AG04450 (cell line): ENCODE measurements around the gene CHM. TPM values are rescaled to one million over a fixed set of nuclear protein-coding genes. Genes with fewer than 3 reads are reported as not detected.

Experiments used
- CTCF ChIA-PET: fragments of 300-600, 350-600 bp; formaldehyde crosslinking; extraction: SDS; loops from one replicate; lab custom pipeline; 2022; ENCODE audit warnings: antibody characterized with exemption, inconsistent platforms; lab: Charles Lee
- POLR2A ChIA-PET: fragments of 350-600 bp; formaldehyde crosslinking; extraction: SDS; loops from one replicate; lab custom pipeline; 2021; ENCODE audit warnings: antibody characterized with exemption, inconsistent platforms; lab: Yijun Ruan, JAX
- DNase-seq: peaks from one replicate; pipeline ENCODE4 v3.0.0-alpha.2; 2011; ENCODE audit warnings: low read depth, low spot score
- H3K27ac ChIP-seq: one replicate; pipeline ENCODE4 v1.5.1; 2012; ENCODE audit warnings: low read depth, low read length, control low read depth
- H3K27me3 ChIP-seq: one replicate; pipeline ENCODE4 v1.6.0; 2012; ENCODE audit warnings: low read length; ENCODE audit not compliant: control insufficient read depth, insufficient read depth
- H3K4me3 ChIP-seq: 2 replicates; pipeline ENCODE4 v1.5.1; 2011; ENCODE audit warnings: mild to moderate bottlenecking, low read depth, low read length, control low read depth
- H3K9me3 ChIP-seq: 2 replicates; pipeline ENCODE4 v1.5.1; 2012; ENCODE audit warnings: low read length; ENCODE audit not compliant: control insufficient read depth, insufficient read depth
- polyA plus RNA-seq: library from polyadenylated mRNA; depleted of rRNA; stranded (reverse); fragments of >200 nt; gene quantifications from 2 replicates; pipeline ENCODE4 v1.2.3, GENCODE V29; 2011
- TF ChIP-seq, protein P1 (sequence below): IDR thresholded peaks from 2 replicates; pipeline ENCODE4 v1.5.1; 2011; ENCODE audit warnings: low read depth, low read length, control low read depth, inconsistent platforms

The CHM gene
- polyA plus RNA-seq, 1 experiment: 20.6 TPM

DNA sequence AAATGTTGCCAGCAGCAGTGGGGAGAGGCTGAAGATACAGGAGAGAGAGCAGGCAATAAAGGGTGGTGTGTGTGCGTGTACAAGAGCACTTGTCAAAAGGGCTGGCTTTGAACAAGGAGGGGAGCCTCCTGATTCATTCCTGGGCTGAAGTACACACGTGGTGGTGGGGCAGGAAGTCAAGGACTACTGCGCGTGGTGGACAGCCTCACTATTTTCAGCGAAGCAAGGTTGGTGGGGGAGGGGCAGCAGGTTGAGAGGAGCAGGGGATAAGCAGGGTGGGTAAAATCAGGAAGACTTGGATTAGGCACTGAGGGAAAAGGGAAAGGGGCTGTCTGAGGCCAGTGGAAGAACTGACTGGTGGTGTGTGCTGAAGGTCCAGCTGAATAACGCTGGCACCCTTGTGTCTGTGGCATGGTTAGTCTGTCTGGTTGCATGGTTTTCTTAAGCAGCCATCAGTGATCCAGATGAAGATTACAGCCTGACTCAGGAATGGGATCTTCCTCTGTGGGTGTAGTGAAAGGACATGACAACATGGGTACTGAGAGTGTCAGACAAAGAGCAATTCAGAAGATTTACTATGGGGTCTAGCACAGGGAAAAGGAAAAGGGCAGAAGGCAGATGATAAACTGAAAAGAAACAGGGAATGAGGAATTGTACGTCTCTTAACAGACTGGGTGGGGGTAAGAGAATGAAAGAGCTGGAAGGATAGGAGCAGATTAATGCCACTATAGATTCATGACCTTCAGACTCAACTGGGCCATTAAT is 149.8 kb downstream of the CHM start:
- no peak overlapping the region for H3K4me3 ChIP-seq

DNA sequence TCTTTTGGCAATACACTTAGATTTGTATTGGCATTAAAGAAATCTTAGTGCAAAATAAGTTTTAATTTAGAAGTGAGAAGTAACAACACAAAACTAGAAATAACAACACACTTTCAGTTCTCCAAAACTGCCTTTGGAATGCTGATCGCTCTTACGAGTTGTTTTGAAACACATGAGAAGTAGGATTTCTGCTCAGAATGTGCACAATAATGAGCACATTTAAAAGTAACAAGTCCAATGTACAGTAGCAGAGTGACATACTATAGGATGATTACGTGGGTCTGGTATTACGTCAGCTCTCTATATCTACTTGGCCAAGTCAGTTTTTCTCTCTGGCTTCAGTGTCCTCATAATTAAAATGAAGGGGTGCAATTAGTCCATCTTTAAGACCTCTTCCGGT is 164.8 kb downstream of the CHM start:
- Histone ChIP-seq H3K27me3 (no peaks in the 10 kb centered on the region), H3K27ac (no peak overlapping the region), H3K9me3 (no peaks in the 10 kb centered on the region), H3K4me3 (no peak overlapping the region)
- CTCF ChIA-PET: no interaction called here
- TF ChIP-seq, protein P1, sequence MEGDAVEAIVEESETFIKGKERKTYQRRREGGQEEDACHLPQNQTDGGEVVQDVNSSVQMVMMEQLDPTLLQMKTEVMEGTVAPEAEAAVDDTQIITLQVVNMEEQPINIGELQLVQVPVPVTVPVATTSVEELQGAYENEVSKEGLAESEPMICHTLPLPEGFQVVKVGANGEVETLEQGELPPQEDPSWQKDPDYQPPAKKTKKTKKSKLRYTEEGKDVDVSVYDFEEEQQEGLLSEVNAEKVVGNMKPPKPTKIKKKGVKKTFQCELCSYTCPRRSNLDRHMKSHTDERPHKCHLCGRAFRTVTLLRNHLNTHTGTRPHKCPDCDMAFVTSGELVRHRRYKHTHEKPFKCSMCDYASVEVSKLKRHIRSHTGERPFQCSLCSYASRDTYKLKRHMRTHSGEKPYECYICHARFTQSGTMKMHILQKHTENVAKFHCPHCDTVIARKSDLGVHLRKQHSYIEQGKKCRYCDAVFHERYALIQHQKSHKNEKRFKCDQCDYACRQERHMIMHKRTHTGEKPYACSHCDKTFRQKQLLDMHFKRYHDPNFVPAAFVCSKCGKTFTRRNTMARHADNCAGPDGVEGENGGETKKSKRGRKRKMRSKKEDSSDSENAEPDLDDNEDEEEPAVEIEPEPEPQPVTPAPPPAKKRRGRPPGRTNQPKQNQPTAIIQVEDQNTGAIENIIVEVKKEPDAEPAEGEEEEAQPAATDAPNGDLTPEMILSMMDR: no peak
- POLR2A ChIA-PET: interaction anchor here (0.7 kb wide), 1 partner anchor 21 kb away, joined by 3 read pairs; no protein-coding TSS in a partner anchor
- no peak for DNase-seq

More for the DNA sequence above, 149.8 kb downstream of the CHM start:
- H3K9me3 ChIP-seq: no peaks in the 10 kb centered on the region
- H3K27me3 ChIP-seq: no peaks in the 10 kb centered on the region
- no peak for DNase-seq
- H3K27ac ChIP-seq: no peak overlapping the region
- TF ChIP-seq, protein P1: no peak
- ChIA-PET CTCF (no interaction called here), POLR2A (no interaction called here)

DNA sequence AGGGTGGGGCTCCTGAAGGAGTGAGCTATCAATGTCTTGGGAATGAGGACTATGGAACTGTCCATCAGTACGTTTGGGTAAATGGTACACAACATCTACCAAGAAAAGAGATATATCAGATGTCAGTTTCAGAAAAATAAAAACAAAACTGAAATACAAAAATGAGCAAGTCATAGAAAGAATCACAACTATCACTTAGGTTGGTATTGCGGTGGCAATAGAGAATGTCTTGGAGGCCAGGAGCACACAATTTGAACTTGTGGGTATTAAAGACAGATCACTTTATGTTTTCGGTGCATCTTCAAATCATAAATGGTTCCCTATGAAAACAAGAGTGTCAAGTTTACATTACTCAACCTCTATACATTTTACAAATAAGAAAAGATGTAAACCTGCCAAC is 176.8 kb downstream of the CHM start:
- TF ChIP-seq, protein P1: no peak
- Histone ChIP-seq H3K9me3 (no peaks in the 10 kb centered on the region), H3K4me3 (no peak overlapping the region), H3K27me3 (no peaks in the 10 kb centered on the region), H3K27ac (no peak overlapping the region)
- ChIA-PET POLR2A (no interaction called here), CTCF (no interaction called here)
- no peak for DNase-seq

DNA sequence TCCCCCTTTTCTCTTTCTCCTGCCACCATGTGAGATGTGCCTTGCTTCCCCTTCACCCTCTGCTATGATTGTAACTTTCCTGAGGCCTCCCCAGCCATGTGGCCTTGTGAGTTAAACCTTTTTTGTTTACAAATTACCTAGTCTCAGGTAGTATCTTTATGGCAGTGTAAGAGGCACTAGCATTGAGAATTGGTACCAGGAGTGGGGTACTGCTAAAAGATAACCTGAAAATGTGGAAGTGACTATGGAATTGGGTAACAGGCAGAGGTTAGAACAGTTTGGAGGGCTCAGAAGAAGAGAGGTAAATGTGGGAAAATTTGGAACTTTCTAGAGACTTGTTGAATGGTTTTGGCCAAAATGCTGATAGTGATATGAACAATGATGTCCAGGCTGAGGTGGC is 182.0 kb downstream of the CHM start:
- Histone ChIP-seq H3K27me3 (no peaks in the 10 kb centered on the region), H3K27ac (no peak overlapping the region), H3K4me3 (no peak overlapping the region), H3K9me3 (no peaks in the 10 kb centered on the region)
- no peak for DNase-seq
- POLR2A ChIA-PET: no interaction called here
- CTCF ChIA-PET: no interaction called here
- TF ChIP-seq, protein P1: no peak

DNA sequence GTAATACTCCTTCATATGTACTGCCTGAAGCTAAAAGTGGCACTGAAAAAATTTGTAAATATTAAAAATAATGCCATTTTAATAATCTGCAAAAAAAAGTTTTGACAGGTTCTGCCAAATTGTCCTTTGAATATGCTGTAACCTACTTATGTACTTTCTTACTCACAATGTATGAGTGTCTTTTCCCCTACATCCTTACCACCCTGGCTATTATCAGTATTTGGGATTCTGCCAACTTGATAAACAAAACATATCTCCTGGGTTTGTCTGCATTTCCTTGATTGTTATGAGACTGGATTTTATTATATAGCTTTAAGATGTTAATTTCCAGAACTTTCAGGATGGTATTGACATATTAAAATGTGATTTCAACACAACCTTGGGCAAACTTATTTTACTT is 187.9 kb downstream of the CHM start:
- Histone ChIP-seq H3K27me3 (no peaks in the 10 kb centered on the region), H3K9me3 (no peaks in the 10 kb centered on the region), H3K27ac (no peak overlapping the region), H3K4me3 (no peak overlapping the region)
- CTCF ChIA-PET: no interaction called here
- TF ChIP-seq, protein P1: no peak
- DNase-seq: no peak
- POLR2A ChIA-PET: no interaction called here
